Stimulated activated CD8-positive, alpha-beta memory T cell treated with anti-CD3 and anti-CD28 coated beads, Interleukin-12 subunit alpha, Interleukin-12 subunit beta, amount 100 ng/mL, for 1 hour (primary cell): ENCODE data around the gene TMEM9B.

ENCODE experiments used
- DNase-seq: peaks from one replicate; pipeline ENCODE4 v3.0.0-alpha.2; 2020; ENCODE audit warnings: low read depth

TMEM9B gene

GRCh38 chr11:8928981-8929615 is 35.1 kb downstream of the TMEM9B start:
- no peak for DNase-seq

DNA sequence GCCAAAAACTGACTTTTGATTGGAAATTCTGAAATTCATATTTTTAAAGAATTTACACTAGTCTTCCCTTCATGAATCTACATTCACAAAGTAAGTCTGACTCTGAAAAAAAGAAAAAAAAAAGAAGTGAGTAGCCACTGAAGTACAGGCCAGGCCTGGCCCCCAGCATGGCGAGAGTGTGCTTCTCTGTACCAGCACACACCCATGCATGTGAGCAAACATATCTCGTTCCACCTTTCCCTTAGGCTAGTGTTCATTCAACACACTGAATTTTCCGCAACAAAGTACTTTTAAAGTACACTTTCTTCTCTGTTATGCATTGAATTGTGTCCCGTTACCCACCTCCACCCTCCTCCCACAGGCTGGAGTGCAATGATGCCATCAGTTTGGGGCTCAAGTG is 36.0 kb downstream of the TMEM9B start:
- DNase-seq: no peak

DNA sequence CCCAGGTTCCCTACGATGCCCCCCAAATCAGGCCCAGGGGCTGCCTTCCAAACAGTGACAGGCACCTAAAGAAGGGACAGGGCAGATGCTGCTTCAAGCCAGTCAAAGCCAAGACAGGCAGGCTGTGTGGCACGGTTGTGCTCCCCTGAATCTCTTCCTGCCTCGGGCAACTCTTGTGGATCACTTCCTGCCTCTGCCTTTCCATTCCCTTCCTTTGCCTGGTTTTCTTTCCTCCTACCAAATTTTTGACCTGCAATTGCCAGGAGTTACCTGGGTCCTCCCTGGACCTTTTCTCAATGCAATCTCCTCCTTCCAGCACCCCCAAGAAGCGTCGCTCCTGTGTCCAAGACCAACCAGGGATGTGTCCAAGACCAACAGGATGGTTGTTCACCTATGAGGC is 37.0 kb downstream of the TMEM9B start:
- no peak for DNase-seq

DNA sequence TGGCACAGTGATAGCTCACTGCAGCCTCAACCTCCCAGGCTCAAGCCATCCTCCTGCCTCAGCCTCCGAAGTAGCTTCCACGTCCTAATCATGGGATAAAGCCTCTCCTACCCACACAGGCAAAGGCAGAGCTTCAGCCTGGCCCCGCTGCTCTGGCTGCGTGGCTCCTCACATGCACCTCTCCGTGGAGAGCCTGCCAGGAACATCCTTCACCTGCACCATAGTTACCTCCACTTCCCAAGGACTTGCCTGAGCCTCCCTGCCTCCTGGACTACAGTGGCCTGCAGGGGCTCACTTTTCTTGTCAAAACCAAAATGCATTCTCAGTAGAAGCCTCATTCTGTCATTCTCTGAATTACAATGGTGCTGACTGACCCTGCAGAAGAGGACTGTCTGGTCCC is 38.0 kb downstream of the TMEM9B start:
- no peak for DNase-seq

GRCh38 chr11:8925711-8926110 is 38.5 kb downstream of the TMEM9B start:
- no peak for DNase-seq

GRCh38 chr11:8922691-8923090 is 41.6 kb downstream of the TMEM9B start:
- no peak for DNase-seq

- DNase-seq: no peak
Observed at GRCh38 chr11:8917157-8917825, 47.0 kb downstream of the TMEM9B start.

GRCh38 chr11:8914661-8915018 is 49.6 kb downstream of the TMEM9B start:
- no peak for DNase-seq

- DNase-seq: peak; percentile 14
Observed at GRCh38 chr11:8913961-8914660, 50.1 kb downstream of the TMEM9B start.

DNA sequence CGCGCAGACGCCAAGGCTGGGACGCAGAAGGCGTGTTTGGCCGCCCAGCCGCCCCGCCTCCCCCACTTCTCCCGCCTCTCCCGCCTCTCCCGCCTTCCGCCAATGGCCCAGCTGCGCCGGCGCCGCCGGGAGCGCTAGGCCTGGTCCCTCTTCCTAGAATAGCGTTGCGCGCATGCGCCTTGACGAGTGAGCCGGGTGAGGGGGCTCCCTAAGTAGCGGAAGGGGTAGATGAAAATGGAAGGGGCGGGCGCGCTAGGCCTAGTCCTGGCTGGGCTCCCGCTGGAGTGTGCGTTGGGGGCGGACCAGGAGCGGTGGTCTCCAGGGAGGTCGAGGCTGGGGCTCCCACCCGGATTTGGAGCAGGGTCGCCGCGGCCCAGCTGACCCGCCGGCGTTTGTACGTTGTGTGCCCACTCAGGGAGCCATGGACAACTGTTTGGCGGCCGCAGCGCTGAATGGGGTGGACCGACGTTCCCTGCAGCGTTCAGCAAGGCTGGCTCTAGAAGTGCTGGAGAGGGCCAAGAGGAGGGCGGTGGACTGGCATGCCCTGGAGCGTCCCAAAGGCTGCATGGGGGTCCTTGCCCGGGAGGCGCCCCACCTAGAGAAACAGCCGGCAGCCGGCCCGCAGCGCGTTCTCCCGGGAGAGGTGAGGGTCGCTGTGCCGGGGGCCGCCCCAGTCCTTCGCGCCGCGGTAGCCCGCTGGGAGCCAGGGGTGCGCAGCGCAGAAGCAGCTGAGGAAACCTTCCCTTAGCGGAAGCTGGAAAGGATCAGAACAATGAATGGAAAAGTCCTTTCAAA is 53.0 kb downstream of the TMEM9B start, which contains the start of gene AKIP1:
AKIP1 (plus strand) TSS at position 161 of the 795 bp plus-strand sequence; CDS start at position 422, 261 bp downstream.
- peak; percentile 60 for DNase-seq

- DNase-seq: no peak
Observed at GRCh38 chr11:8910649-8911026, 53.6 kb downstream of the TMEM9B start.

DNA sequence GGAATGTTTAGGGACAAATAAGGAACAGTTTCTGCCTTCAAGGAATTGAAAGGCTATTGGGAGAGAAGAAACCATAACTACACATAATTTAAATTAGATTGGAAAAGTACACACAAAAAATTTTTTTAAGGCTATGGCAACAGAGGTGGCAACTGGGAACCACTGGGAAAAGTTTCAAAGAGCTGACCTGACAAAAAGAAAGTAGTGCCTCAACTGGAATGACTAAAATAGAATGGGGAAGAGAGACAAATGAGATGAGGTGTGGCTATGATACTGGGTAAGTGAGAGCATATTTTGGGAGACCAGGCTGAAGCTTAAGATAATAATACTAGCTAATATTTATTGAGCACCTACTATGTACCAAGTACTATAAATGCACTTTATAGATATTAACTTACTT is 56.1 kb downstream of the TMEM9B start:
- no peak for DNase-seq

- no peak for DNase-seq
Observed at GRCh38 chr11:8907116-8907515, 57.1 kb downstream of the TMEM9B start.

GRCh38 chr11:8905528-8906165 is 58.6 kb downstream of the TMEM9B start:
- no peak for DNase-seq

GRCh38 chr11:8899119-8899753 is 65.0 kb downstream of the TMEM9B start:
- DNase-seq: no peak
